GM21576 (cell line): ENCODE results near the gene ZEB1.
A peak's percentile ranks its signal among the peaks of the same experiment; 100 is the strongest.
"Not testable (repeated sequence)": the region's sequence is repeated elsewhere in the genome, so short reads cannot be mapped to it uniquely, and the experiment has no call there.

Experiments used
- ATAC-seq: cut with Tn5 transposase; IDR thresholded peaks from one replicate; pipeline ENCODE4 v1.9.1; 2021; ENCODE audit warnings: mild to moderate bottlenecking, moderate library complexity; ENCODE audit not compliant: unreplicated experiment

The ZEB1 gene

DNA sequence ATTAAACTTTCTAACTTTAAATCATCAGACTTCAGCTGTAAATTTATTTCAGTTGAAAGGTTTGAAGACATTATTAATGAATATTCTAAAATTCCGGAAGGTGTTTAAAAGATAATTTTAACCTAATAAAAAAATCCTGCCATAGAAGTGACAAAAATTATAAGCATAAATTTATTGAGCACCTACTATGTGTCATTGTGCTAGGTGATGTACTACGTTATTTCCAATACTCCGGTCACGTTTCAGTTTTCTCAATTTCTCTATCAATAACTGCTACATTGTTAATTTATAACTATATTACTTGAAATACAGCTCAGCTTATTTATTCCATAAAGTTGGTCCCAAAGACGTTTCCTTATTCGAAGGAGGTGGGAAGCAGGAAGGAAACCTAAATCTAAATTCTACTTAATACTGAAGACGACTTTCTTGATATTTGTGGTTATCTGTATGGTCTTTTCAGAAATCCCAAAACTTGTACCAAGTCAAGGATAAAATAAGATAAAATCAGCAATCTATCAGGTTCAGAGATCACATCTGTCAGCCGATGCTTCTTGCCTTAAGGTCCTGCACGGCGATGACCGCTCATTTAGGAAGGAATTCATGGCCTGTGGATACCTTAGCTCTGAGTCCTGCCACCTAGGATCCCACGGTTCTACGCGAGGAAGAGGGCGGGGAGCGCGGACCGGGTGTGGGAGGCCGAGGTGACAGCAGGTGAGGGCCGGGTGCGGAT is 1.2 kb upstream of the ZEB1 start:
- ATAC-seq, result no peak

GRCh38 chr10:31318382-31318853 is 598 bp upstream of the ZEB1 start:
- peak; percentile 81 for ATAC-seq

DNA sequence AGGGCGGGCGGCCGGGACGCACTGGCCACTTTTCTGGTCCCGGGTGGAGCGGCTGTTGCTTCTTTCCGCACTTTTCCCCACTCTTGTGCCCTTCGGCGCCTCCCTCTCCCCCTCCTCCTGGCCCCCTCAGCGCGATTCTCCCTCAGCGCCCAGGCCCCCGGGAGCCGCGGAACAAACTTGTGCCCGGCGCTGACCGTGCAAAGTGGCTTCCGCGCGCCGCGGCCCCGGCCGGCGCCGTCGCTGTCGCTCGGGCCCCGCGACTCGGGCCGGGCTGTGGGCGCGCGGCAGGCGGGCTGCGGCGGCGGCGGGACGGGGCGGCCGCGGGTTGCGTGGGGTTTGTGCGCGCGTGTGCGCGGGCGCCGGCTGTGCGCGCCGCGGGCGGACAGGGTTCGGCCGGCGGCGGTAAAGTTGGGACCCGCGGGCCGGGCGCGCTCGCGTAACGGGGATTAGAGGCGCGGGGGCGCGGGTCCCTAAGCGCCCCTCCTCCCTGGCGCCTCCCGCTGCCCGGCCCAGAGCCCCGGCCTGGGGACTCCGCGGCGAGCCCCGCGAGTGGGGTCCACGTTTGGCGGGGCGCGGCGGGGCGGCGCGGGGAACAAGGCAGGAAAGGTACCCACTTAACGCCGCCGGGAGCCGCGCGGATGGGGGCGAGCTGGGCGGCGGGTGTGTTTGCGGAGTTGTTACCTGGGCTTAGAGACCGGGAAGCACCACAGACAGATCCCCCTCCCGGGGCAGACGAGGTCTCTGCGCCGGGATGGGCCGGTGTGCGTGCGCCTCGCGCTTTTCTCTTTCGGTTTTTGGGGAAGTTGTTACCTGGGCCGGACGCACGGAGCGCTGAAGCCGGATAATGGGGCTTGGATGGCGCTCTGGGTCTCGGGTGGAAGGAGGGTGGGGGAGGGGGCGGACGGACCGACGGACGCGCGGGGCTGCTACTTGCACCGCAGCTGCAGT is 860 bp downstream of the ZEB1 start:
- peak; percentile 23 for ATAC-seq

DNA sequence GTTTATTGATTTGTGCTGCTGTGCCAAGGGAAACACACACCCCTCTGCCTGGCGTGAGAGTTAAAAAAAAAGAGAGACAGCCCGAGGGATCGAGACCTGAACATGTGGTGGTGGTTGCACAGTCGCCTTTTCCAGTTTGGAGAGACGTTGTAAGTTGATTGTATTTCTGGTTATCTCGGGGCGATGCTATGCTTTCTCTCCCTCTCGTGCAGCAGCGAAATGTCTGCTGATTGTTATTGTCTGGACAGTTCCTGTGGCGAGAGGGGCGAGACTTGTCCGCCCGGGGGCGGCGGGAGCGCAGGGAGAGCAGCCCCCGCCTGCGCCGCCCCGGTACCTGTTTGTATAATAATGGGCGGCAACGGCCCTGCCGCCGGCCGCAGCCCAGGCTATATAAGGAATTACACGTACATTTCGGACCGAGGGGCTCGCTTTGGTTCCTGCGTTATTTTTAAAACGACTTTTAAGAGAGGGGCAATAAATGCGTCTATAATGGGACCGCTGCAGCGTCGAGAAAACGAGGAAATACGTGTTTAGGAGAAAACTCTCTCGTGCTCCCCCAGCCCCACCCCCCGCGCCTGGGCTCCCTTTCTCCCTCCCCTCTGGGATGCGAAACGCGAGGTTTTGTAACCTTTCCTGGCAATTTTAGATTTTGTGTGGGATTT is 1.7 kb downstream of the ZEB1 start:
- peak; percentile 20 for ATAC-seq

DNA sequence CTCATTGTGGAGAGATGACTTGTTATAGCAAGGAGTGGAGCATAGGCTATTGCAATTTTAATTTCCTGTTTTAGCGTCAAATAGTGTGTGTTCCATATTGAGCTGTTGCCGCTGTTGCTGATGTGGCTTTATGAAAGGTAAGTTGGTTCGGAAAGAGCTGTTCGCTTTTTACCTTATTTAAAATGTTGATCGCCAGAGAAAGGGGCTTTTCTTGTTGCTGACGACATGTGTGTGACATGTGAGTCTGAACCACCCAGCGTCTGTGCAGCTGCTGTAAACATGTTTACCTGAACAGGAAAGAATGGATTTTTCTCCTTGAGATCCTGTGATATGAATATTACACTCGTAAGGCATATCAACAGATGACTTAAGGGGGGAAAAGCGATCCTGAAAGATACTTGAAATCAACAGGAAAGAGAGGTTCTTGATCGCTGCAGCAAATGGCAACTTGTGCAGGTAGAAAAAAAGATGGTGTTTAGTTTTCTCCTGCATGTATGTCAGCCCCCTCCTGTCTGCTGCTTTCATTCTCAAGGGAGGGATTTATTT is 2.5 kb downstream of the ZEB1 start:
- ATAC-seq, result no peak

- ATAC-seq, result no peak
These were observed 3.6 kb downstream of the ZEB1 start for GRCh38 chr10:31322647-31323046.

- no peak for ATAC-seq
These were observed 21.3 kb downstream of the ZEB1 start for GRCh38 chr10:31340343-31340742.

- no peak for ATAC-seq
These were observed 22.5 kb downstream of the ZEB1 start for GRCh38 chr10:31341552-31341951.

- ATAC-seq, result no peak
These were observed 24.0 kb downstream of the ZEB1 start for GRCh38 chr10:31343009-31343408.

DNA sequence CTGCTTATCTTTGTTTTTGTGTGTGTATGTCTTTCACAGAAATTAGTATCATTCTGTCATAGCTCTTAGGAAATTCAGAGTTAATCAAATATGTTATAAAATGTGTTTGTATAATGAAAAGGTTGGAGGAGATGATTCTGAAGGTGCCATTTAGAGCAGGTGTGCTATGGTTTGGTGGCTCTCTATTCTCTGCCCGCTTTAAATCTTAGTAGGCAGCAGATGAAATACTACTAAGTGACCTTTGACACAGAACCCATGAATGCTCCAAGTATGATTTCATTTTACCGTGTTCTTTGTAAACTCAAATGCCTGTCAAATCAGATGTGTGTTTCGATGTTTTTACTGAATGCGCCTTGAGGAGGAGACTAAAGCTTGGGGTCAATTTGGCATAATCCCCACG is 24.5 kb downstream of the ZEB1 start:
- no peak for ATAC-seq

DNA sequence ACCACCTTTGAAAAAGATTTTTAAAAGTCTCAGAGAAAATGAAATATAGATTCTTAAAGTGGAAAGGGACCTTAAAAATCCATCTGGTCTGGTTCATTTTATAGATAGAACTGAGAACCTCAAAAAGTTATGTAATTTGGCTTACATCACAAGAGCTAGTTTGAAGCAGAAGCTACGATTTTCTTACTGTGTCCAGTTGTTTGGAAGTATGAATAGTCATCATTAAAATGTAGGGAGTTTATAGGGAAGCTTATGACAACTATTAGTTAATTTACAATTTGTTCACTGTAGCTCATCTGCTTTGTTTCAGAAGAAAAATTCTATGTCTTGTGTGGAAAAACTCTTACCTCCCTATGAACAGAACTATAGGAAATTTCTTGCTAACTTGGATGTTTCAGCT is 26.9 kb downstream of the ZEB1 start:
- no peak for ATAC-seq

- no peak for ATAC-seq
These were observed 27.9 kb downstream of the ZEB1 start for GRCh38 chr10:31346953-31347352.

DNA sequence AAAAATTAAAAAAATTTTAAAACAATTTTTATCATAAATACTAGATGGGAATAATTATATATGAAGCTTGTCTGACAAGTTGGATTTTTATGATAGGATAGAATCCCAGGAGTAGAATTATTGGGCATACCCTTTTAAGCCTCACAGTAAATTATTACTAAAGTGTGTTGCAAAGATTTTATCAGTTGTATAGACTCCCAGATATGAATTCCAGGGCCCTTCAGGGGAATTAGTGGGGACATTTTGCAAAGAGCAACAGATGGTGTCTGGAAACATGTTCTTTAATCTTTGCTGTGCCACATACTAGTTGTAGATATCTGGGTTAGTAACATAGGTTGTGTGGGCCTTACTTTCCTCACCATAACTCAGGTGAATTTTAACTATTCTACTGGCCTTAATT is 28.7 kb downstream of the ZEB1 start:
- no peak for ATAC-seq

DNA sequence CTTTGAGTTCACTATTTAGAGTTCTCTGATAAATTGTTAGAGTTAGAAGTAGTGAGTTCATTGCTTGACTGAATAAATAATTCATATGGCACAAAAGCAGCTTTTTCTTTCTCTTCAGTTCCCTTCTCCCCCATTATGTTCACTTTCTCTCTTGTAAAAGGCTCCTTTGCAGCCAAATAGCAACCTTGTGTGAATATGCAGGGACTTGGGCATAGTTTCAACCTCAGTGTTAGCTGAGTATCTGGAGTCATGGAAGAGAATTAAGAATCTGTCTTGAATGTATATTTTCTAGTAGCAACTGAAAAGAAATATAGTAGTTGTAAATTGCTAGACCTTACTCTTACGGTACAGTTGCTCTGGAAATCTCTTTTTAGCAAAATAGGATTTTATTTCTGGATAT is 31.9 kb downstream of the ZEB1 start:
- ATAC-seq, result no peak

- no peak for ATAC-seq
These were observed 33.6 kb downstream of the ZEB1 start for GRCh38 chr10:31352436-31353226.

- peak; percentile 93 for ATAC-seq
These were observed 34.6 kb downstream of the ZEB1 start for GRCh38 chr10:31353574-31353973.

DNA sequence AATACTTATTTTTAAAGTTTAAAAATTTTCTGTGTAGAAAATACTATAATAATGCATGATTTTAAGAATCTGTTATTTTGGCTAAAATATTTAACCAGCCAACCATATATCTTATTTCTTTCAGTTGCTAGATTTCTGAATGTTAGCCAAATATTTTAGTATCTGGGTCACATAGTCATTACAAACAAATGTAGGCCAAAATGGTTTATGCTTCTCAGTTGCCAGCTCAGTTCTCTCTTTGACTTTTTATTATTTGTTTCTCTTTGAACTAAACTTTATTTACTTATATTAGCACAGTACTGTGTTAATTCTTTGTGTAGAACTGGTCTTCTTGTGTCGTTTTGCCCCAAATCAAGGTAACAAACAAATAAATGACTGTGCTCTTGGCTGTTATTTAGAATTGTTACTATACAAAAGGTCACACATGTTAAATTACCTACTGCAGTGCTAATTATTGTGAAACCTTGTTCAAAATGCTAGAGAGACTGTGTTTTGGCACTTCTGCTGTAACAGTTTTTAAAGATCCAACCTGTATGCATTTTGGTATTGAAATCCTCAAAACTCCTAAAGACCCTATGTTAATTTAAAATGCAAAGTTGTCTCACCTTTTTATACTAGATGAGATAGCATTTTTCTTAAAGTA is 39.8 kb downstream of the ZEB1 start:
- no peak for ATAC-seq

GRCh38 chr10:31359979-31360378 is 41.0 kb downstream of the ZEB1 start:
- ATAC-seq, result no peak

DNA sequence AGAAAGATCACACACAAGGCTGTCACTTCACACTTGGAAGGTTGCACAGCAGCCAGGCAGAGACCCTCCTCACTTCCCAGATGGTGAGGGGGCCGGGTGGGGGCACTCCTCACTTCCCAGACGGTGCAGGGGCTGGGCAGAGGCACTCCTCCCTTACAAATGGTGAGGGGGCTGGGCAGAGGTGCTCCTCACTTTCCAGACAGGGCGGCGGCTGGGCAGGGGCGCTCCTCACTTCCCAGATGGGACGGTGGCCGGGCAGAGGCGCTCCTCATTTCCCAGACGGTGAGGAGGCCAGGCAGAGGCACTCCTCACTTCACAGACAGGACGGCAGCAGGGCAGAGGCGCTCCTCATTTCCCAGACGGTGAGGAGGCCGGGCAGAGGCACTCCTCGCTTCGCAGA is 42.5 kb downstream of the ZEB1 start:
- ATAC-seq, result not testable (repeated sequence)
